HG03095 (cell line): ENCODE measurements around the gene CEP112.

ENCODE experiments used
- ATAC-seq: cut with Tn5 transposase; IDR thresholded peaks from one replicate; pipeline ENCODE4 v1.9.1; 2021; ENCODE audit warnings: moderate library complexity; ENCODE audit not compliant: unreplicated experiment

The CEP112 gene

DNA sequence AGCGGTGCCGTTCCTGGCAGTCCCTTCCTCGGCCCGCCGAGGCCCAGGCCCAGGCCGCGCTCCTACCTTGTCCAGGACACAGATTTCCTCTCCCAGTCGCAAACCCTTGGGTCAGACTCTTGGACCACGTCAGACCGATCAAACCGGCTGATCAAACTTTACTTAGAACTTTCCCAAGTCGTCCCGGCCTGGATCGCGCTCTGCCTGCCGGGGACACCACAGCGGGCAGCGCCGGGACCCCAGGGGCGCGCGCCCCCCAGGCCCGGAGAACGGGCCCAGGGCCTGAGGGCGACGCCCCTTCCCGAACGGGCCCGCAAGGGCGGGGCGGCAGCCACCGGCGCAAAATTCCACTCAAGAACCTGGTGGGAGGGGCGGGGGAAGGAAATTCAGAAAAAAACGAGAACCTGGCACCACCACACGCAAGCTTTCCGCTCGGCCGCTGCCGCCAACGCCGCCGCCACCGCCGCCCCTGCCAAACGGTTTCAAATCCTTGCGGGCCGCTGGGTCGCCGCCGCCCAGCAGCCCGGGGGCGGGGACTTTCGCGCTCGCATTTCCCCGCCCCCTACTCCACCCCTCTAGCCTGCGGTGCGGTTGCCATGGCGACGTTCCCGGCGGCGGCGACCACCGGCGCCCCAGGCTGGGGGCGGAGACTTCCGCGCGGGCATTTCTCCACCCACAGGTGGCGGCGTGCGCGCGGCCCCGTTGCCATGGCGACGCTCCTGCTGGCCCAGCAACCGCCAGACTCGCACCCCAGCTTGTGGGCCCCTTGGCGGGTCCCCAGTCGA lies at the start of gene CEP112:
CEP112 (minus strand) TSS at position 541 of the 785 bp plus-strand sequence.
- ATAC-seq = no peak

DNA sequence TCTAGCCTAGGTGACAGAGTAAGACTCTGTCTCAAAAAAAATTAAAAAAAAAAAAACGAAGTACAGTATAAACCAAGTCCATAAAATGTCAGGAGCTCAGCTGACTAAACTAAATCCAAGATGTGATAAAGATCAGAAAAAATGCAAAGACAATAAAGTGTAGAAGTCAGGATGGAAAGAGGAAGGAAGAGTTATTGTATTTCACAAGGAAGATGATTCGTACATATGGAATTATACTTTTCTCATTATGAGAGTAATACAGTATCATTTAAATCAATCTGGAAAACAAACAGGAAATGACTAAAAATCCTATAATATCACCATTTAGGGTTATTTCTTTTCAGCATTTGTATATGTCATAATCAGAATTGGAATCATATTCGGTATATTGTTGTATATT lies 48.7 kb upstream of the CEP112 start:
- no peak for ATAC-seq

DNA sequence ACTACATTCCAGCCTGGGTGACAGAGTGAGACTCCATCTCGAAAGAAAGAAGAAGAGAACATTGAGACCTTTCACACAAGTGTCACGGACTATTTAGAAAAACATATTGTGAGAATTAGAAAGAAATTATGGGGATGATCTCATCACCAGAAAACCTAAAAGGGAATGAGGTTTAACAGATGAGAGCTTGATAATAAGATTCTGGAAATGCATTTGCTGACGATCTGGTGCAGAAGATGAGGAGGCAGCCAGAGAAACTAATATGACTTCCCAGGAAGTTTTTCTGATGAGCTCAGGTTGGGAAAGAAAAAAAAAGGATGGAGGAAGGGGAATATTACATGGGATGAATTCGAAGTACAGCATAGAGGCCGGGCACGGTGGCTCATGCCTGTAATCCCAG lies 48.1 kb upstream of the CEP112 start:
- ATAC-seq = no peak

GRCh38 chr17:66235377-66235994 lies 43.6 kb upstream of the CEP112 start:
- ATAC-seq = no peak

DNA sequence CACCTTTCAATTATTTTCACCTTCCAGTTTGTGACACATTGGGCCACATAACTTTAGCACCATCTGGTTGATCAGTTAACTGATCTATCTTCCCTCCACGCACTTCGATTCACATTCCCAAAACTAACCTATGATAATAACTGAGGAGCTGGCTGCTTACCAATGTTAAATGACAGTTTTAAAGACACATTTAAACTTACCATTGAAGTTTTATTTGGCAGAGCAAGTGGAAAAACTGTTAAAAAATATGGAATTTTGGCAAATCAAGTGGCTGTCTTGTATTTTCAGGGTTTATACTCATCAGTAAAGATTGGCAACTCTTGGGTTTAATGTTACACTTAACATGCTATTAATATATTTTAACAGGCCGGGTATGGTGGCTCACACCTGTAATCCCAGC lies 42.7 kb upstream of the CEP112 start:
- ATAC-seq = no peak

GRCh38 chr17:66233023-66233753 lies 41.3 kb upstream of the CEP112 start:
- no peak for ATAC-seq

DNA sequence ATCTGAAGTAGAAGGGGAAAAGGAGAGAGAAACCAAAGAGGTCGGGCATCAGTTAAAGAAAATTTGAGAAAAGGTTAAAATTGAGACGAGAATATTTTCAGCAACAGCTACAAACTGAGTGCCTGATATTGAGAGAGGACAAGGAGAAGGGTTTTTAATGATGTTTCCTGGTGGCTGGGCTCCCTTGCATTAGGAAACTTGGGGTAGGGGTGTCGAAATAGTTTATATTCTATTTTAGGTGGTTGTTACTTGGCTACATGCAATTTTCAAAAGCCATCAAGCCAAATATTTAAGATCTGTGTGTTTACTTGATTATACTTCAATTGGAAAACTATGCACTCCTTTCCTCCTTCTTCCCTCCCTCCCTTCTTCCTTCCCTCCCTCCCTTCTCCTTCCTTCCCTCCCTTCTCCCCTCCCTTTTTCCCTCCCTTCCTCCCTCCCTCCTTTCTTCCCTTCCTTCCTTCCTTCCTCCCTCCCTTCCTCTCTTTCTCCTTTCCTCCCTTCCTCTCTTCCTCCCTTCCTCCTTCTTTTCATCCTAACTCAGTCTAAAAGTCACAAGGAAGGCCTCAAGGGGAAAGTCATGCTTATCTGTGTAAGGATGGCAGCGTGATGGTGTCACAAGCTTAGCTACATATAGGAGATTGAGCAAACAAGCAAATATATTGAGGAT lies 39.1 kb upstream of the CEP112 start:
- no peak for ATAC-seq

- no peak for ATAC-seq
These were observed 38.0 kb upstream of the CEP112 start for GRCh38 chr17:66229783-66230538.

- ATAC-seq = no peak
These were observed 37.2 kb upstream of the CEP112 start, which contains the start of gene APOH for GRCh38 chr17:66228887-66229782. Gene APOH (minus strand): TSS chr17:66229415. CDS start chr17:66229379, 36 bp downstream.

GRCh38 chr17:66227212-66228045 lies 35.5 kb upstream of the CEP112 start:
- no peak for ATAC-seq

DNA sequence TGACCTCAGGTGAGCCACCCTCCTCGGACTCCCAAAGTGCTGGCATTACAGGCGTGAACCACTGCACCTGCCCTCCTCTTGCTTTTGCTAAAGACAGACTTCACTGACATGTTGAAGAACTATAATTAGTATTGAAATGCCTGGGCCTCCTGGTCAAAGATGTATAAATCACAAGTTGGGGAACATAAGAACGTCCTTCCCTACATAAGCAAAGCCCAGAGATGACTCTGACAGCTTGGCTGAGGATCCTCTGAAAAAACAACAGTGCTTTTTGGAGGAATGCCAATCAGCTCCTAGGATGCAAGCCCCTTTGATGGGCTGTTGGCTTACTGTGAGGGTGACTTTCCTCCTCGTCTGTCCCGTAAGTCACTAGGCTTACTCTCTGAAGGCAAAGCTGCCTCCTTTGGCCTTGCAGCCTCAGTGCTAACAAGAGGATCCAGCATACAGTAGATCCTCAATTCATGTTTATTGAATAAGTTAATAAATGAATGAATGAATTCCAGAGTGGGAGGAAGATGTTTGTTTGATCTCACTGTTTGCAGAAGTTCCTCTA lies 30.9 kb upstream of the CEP112 start:
- ATAC-seq = no peak

DNA sequence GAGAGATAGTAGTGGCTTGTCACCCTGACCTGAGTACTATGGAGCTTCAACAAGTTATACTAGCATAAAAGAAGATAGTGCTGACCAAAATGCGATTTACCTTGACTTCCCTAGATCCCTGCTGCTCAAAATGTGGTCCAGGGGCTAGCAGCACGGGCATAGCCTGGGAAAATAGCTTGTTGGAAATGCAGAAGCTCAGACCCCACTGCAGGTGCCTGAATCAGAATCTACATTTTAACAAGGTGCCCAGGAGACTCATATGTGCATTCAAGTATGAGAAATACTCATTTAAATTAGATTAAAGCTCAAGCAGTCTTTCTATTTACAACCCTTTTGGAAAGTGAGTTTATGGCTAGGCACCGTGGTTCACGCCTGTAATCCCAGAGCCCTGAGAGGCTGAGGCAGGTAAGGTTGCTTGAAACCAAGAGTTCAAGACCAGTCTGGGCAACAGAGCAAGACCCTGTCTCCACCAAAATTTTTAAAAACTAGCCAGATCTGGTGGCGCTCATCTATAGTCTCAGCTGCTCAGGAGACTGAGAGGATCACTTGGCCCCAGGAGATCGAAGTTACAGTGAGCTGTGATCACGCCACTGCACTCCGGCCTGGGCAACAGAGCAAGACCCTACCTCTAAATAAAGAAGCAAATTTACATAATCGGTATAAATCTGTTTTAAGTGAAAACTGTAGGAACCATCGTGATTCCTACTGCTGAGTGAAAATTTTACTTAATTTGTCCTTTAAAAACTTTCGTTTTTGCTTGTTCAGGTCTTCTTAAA lies 30.0 kb upstream of the CEP112 start:
- ATAC-seq = no peak

- no peak for ATAC-seq
These were observed 29.4 kb upstream of the CEP112 start for GRCh38 chr17:66221343-66221742.

GRCh38 chr17:66220079-66220835 lies 28.3 kb upstream of the CEP112 start:
- no peak for ATAC-seq

GRCh38 chr17:66215529-66215911 lies 23.6 kb upstream of the CEP112 start:
- no peak for ATAC-seq

DNA sequence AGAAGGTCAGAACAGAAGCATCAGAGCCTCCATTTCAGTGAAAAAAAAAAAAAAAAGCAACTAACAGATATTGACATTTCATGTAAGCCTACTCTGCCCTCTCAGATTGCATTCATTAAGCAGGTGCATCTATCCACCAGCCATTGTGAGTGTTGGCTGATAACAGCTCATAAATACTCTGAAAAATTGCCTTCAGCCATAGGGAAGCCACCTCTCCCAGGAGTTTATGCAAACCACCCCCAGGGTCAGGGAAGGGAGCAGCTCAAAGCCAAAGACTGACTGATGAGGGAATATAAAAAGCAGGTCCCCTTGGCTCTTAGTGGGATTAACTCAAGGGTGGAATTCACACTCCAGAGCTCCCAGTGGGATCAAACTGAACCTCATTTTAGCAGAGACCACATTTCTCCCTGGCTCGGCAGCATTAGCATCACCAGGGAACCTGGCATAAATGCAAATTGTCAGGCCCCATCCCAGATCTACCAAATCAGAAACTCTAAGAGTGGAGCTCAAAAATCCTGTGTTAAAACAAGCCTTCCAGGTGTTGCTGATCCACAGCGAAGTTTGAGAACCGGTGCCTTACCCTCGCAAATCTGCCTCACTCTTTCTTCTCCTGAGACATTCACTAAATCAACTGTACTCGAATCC lies 23.1 kb upstream of the CEP112 start:
- ATAC-seq = no peak
